Measurements from ENCODE around the gene MMAB.

MMAB gene

DNA sequence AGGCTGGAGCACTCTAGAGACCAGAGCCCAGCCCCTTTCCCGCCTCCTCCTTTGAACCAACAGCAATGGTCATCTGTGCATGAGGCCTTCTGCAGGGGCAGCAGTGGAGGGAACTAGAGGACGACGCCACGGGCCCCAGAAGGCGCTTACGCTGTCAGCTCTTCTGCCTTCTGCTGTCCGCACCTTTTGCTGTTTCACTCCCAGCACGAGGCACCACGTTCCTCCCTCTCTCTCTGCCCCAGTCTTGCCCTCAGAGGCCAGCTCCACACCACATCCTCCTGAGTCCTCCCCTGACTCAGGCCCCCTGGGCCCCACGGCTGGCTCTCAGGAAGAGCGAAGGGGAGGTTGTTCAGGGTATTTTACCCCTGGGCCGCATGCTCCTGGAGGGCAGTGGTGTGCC lies 15.5 kb downstream of the MMAB start:
- no peak for DNase-seq

- no peak for DNase-seq
These were observed 16.1 kb downstream of the MMAB start for GRCh38 chr12:109557200-109557599.

GRCh38 chr12:109555431-109556315 lies 17.6 kb downstream of the MMAB start:
- no peak for DNase-seq

GRCh38 chr12:109554761-109555160 lies 18.5 kb downstream of the MMAB start:
- no peak for DNase-seq

DNA sequence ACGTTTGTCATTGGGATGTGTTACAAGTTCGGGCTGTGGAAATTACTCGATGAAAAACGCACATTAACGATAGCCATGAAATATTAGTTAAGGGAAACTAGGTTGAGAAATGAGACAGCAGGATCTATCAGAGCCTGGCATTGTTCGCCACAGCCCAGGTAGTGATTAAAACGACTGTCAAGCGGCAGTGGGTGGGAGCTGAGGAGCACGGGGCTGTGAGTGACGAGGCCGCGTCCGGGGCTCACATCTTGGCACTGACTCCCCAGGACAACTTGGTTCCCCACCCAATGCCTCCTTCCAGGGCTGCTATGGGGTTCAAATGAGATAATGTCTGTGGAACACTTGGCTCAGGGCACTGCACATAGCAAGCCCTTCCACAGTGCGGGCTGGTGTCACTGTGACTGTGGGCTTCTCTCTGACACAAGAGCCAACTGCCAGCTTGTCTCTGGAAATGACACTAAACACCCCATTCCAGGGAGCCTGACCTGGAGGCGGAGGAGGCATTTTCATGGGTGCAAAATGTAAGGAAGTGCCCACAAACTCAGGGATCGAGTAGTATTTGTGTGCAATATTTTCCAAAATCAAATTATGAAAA lies 19.3 kb downstream of the MMAB start:
- no peak for DNase-seq

GRCh38 chr12:109553483-109553882 lies 19.8 kb downstream of the MMAB start:
- DNase-seq, result no peak

DNA sequence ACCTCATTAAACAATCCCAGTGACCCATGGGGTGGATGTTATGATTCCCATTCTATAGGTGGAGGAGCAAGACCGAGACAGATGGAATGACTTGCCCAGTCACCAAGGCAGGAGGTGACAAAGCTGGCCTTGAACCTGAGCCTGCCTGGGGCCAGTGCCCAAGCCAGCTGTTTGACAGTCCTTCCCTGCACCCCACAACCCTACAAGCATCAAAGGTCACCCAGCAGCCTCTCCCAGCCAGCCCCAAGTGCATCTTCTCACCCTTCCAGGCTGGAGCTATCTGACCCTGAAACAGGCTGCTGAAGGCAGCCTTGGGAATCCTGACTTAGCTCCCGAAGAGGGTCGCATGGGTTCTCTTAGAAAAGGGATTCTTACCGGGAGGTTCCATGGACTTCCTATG lies 20.3 kb downstream of the MMAB start:
- DNase-seq, result no peak

DNA sequence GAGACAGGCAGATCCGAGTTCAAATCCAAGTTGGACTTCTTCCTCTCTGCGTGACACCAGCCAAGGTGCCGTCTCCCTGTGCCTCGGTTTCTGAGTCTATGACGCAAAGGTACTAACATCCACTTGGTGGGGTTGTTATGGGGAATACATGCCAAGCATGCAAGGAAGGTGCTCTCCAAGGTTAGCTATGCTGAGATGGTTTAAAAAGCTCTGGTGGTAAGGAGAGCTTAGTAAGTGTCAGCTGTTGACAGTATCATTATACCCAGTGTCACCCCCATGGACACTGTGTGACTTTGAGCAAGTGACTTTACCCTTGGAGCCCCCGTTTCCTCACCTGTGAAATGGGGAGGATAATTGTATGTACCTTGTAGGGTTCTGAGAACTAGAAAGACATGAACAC lies 22.2 kb downstream of the MMAB start:
- DNase-seq, result no peak

DNA sequence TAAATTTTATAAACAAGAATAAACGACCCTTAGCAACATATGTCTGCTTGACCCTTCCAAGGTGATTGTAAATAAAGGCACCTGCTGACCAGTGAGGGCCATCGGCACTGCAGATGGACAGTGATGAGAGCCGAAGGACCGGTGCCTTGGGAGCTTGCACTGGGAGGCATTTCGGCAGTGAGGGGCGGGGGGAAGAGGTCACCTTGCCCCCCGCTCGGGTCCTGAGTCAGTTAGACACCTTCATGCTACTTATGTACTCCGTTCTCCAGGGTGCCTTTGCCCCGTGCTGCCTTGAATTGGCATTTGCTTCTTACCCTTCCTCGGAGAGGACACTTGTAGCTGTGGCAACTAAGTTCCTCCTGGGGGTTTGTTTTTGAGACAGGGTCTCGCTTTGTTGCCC lies 23.0 kb downstream of the MMAB start:
- DNase-seq, result no peak

DNA sequence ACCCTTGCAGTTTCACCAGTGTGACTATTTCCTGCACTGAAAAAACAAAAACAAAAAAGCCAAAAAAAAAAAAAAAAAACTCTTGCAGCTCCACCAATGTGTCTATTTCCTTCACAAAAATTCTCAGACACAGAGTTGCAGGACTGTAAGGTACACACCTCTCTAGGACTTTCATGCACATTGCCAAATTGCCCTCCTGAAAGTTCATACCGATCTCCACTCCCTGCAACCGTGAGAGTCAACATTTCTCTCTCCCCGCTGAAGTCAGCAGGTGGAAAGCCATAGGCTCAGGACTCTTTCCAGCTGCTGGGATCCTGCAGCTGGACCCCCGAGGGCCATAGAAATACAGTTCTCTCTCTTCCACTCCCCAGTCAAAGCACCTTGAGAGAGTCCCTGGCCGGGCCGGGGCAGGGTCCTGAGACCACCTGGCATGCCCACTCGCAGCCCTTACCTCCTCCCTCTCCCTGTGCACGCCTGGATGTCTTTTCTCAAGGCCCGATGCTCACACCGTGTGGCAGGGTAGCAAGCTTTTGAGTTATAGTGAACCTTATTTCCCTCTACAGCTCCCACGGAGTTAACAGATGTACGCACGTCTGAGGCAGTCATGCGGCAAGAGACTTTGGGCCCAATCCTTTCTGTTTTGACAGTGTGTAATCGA lies 23.6 kb downstream of the MMAB start:
- no peak for DNase-seq

- no peak for DNase-seq
These were observed 25.0 kb downstream of the MMAB start for GRCh38 chr12:109548258-109548657.

DNA sequence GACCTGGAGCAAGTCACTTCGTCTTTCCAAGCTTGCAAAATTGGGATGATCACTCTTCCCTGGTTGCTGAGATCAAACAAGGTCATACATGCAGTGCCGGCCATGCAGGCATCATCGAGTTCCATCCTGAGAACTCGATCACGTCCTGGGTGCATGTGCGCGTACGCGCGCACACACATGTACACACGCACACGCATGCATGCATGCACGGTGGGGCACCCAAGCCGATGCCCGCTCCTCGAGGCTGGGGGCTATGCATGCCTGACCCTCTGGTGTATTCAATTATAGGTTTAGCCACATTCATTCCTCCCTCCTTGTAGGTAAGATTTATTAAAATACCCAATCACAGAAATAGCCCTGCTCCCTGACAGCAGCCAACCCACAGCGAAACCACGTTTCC lies 26.0 kb downstream of the MMAB start:
- DNase-seq, result no peak

DNA sequence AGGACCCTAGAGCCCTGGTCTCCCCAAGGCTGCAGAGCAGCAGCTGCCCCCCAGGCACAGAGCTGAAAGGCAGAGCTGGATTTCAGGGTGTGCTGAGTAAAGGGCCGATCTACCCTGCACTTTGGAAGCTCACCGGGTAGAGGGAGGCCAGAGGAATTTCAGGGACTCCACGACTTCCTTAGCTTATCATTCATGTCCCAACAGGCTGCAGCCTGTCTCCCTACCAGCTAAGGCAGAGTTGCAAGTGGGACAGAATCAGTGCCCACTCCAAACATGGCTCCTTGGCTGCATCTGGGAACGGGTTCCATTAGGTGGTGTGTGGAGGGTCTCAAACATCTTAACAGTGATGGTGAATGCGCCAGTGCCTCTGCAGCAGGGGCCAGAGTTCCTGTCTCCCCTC lies 27.5 kb downstream of the MMAB start:
- no peak for DNase-seq

DNA sequence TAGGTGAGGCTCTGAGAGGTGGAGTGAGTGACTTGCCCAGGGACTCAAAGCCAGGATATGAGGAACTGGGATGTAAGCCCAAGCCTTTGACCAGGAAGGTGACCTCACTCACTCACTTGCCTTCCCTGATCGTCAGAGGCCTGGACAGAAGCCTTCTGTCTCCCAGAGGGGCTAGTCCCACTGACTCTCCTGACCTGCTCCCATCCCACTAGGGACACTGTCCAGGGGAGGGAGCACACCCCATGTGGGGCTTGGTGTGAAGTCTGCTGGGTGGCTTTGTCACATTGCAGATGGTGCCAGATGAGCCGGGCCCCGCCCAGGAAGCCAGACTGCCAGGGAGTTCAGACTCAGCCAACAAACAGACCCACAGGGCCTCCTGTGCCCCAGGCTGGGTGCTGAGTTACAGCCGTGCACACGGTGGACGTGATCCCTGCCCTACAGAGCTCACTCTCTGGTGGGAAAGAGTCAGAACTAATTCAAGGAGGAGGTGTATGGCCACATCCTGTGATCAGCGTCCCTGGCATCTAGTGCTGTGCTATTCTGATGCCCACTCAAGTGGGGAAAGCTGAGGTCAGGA lies 28.3 kb downstream of the MMAB start:
- DNase-seq, result no peak

DNA sequence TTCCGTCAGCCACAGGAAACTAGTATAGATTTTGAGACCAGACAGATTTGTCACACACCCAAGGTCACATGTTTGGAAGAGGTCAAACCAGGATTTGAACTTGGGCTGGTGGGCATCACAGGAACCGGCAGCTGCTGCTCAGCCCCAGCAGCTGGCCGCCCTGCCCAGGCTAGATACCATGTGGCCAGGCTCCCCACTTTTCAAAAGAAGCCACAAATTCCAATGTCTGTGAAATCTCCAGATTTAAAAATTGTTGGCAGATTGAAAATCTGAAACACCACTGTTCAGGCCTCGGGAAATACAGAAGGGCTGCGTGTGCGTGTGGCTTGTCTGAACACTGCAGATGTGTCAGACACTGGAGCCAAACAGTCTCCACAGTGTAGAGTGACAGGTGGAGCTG lies 30.4 kb downstream of the MMAB start:
- no peak for DNase-seq

- no peak for DNase-seq
These were observed 31.3 kb downstream of the MMAB start for GRCh38 chr12:109542014-109542413.

DNA sequence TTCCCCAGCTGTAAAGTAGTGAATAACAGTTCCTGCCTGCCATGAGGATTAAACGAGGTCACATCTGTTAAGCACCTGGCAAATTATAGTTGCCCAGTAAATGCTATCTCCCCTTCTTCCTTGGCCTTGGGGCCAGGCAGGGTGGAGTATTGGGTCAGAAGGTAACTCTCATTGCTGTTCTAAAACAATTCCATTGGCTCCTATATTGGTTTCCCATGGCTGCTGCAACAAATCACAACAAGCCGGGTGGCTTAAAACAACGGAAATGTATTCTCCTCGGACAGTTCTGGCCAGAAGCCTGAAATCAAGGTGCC lies 31.9 kb downstream of the MMAB start:
- DNase-seq, result no peak

- DNase-seq, result no peak
These were observed 32.5 kb downstream of the MMAB start for GRCh38 chr12:109540526-109541412.

GRCh38 chr12:109539508-109539907 lies 33.8 kb downstream of the MMAB start:
- no peak for DNase-seq

DNA sequence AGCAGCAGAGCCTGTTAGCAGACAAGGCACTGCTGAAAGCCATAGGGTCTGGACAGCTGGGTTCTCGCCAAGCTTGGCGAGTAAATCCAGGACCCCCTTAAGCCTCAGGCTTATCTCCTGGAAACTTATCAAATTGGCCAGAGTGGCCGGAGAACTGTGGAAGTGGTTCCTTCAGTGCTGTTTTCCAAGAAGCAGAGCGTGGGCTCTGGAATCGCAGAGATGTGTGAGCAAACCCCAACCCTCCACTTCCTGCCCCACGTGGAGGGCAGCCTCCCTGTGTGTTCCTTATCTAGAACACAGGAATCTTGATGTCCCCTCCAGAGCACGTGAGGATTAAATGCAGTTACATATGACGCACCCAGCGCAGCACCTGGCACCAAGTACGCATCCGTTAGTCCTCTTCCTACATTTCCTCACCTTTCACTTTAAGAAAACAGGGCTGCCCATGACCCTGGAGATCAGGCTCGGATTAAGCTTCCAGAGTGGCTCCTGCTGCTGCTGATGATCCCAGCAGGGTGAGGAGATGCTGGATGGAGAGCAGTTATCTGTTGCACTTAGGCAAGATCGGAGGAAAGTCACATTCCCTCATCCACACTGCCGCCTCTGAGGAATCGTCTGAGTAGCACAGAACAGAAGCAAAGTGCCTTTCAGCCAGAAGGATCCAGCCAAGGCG lies 35.0 kb downstream of the MMAB start:
- no peak for DNase-seq

GRCh38 chr12:109537136-109537535 lies 36.2 kb downstream of the MMAB start:
- DNase-seq, result no peak

- DNase-seq, result no peak
These were observed 37.4 kb downstream of the MMAB start for GRCh38 chr12:109535863-109536250.
